Osteoblast (primary cell): ENCODE data around the gene SLC27A5. TPM values are rescaled to one million over a fixed set of nuclear protein-coding genes. Genes with fewer than 3 reads are reported as not detected.

ENCODE experiments used
- DNase-seq: peaks from one replicate; pipeline ENCODE4 v3.0.0; 2011; ENCODE audit warnings: low spot score, mixed read lengths; ENCODE audit not compliant: insufficient read length; ENCODE audit errors: missing footprints
- H2AFZ ChIP-seq: 2 replicates; pipeline ENCODE4 v1.6.0; 2011; ENCODE audit warnings: mild to moderate bottlenecking, low read length
- H3K27ac ChIP-seq: 2 replicates; pipeline ENCODE4 v1.5.1; 2011; ENCODE audit warnings: mild to moderate bottlenecking, low read depth, low read length, moderate library complexity
- H3K27me3 ChIP-seq: 2 replicates; pipeline ENCODE4 v1.6.0; 2012; ENCODE audit warnings: mild to moderate bottlenecking, control low read depth, inconsistent platforms, low read length, moderate library complexity; ENCODE audit not compliant: insufficient read depth
- H3K36me3 ChIP-seq: 2 replicates; pipeline ENCODE4 v1.5.1; 2011; ENCODE audit warnings: mild to moderate bottlenecking, low read length, control low read depth, moderate library complexity; ENCODE audit not compliant: insufficient read depth
- H3K4me1 ChIP-seq: 2 replicates; pipeline ENCODE4 v1.5.1; 2011; ENCODE audit warnings: mild to moderate bottlenecking, low read length, control low read depth, moderate library complexity; ENCODE audit not compliant: insufficient read depth
- H3K4me2 ChIP-seq: 2 replicates; pipeline ENCODE4 v1.6.0; 2011; ENCODE audit warnings: mild to moderate bottlenecking, low read length; ENCODE audit not compliant: insufficient read depth
- H3K4me3 ChIP-seq: fragments of 200-600 bp; sonication (generic); 3 replicates; pipeline ENCODE4 v1.5.1; 2012; ENCODE audit warnings: mild to moderate bottlenecking, low read length, inconsistent platforms; ENCODE audit not compliant: insufficient read depth
- H3K79me2 ChIP-seq: 2 replicates; pipeline ENCODE4 v1.6.0; 2012; ENCODE audit warnings: mild to moderate bottlenecking, low read length, control low read depth, inconsistent platforms; ENCODE audit not compliant: insufficient read depth
- H3K9me3 ChIP-seq: 2 replicates; pipeline ENCODE4 v1.5.1; 2011; ENCODE audit warnings: low read depth, low read length, control low read depth
- H4K20me1 ChIP-seq: 2 replicates; pipeline ENCODE4 v1.6.0; 2012; ENCODE audit warnings: mild to moderate bottlenecking, low read length, control low read depth; ENCODE audit not compliant: insufficient read depth
- total RNA-seq: library from RNA; depleted of rRNA; stranded (reverse); fragments of >200 nt; gene quantifications from 2 replicates; pipeline ENCODE4 v1.2.3, GENCODE V29; 2012
- TF ChIP-seq, protein P1 (sequence below): IDR thresholded peaks from 2 replicates; pipeline ENCODE4 v1.5.1; 2011; ENCODE audit warnings: mild to moderate bottlenecking, low read depth, low read length, moderate library complexity; ENCODE audit errors: extremely low read depth

SLC27A5 gene
- total RNA-seq, 1 donor: 6.5 TPM

DNA sequence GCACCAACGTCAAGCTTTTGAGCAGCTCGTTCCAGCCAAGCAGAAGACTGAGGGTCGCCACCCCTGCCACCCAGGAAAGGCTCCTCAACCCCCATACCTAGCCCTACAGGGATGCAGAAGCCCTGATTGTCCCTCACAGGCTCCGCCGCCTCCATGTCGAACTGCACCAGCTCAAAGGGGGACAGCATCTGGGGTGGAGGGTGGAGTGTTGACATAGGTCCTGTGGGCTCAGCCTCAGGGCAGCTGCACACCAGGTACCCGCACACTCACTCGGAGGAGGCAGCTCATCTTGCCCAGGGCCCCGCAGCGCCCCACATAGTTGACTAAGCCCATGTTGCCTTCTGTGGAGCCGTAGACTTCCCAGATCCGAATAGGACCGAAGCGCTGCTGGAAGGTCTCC, 11.6 kb downstream of the SLC27A5 start:
- Histone ChIP-seq H3K79me2 (no peaks in the 10 kb centered on the region), H3K9me3 (no peaks in the 10 kb centered on the region), H4K20me1 (no peaks in the 10 kb centered on the region), H3K36me3 (no peaks in the 10 kb centered on the region), H3K27me3 (no peaks in the 10 kb centered on the region), H3K4me3 (peak overlapping the region; percentile 69), H2AFZ (no peak overlapping the region), H3K4me2 (peak overlapping the region; percentile 96), H3K4me1 (peaks cover 5% of the 10 kb centered on the region), H3K27ac (no peak overlapping the region)
- DNase-seq: peak; percentile 10
- TF ChIP-seq, protein P1, sequence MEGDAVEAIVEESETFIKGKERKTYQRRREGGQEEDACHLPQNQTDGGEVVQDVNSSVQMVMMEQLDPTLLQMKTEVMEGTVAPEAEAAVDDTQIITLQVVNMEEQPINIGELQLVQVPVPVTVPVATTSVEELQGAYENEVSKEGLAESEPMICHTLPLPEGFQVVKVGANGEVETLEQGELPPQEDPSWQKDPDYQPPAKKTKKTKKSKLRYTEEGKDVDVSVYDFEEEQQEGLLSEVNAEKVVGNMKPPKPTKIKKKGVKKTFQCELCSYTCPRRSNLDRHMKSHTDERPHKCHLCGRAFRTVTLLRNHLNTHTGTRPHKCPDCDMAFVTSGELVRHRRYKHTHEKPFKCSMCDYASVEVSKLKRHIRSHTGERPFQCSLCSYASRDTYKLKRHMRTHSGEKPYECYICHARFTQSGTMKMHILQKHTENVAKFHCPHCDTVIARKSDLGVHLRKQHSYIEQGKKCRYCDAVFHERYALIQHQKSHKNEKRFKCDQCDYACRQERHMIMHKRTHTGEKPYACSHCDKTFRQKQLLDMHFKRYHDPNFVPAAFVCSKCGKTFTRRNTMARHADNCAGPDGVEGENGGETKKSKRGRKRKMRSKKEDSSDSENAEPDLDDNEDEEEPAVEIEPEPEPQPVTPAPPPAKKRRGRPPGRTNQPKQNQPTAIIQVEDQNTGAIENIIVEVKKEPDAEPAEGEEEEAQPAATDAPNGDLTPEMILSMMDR: no peak

DNA sequence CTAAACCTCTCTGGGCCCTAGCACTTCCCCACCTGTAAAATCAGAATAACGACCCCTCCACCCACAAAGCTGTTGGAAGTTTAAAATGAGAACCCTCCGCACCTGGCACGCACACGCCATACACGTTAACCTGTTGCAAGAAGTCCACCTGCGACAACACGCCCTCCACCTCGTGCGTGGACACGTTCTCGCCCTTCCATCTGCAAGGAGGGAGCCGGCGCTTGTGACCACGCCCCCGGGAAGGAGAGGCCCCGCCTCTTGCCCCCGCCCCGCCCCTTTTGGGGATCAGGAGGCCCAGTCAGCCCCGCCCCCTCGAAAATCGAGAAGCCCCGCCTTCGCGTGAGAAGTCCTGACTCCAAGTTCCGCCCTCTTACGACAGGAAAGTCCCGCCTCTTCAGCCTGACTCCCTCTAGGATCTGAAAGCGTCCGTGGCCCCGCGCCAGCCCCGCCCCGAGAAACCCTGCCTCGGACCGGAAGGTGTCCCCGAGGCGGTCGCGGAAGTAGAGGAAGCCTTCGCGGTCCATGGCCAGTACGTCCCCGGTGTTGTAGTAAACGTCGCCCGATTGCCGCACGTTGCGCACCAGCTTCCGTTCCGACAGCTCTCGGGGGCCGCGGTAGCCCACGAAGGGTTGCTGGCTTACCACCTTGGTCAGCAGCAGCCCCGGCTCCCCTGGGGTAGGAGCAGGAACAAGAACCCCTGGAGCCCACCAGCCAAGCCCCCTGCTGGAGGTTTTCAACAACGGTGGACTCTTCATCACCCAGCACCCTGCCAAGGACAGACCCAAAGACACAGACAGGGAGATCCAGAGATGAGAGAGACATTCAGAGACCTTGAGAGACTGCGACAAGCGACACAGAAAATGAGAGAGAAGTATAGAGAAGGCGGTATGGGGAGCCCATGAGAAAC, 12.5 kb downstream of the SLC27A5 start:
- peaks cover 5% of the 10 kb centered on the region for H3K4me1 ChIP-seq
- H3K79me2 ChIP-seq: no peaks in the 10 kb centered on the region
- H2AFZ ChIP-seq: peak overlapping the region; percentile 93
- TF ChIP-seq, protein P1: peak; percentile 29
- no peaks in the 10 kb centered on the region for H4K20me1 ChIP-seq
- H3K36me3 ChIP-seq: no peaks in the 10 kb centered on the region
- H3K27me3 ChIP-seq: no peaks in the 10 kb centered on the region
- H3K4me2 ChIP-seq: peak overlapping the region; percentile 96
- H3K4me3 ChIP-seq: peak overlapping the region; percentile 69
- no peaks in the 10 kb centered on the region for H3K9me3 ChIP-seq
- H3K27ac ChIP-seq: no peak overlapping the region
- DNase-seq: peak; percentile 98

DNA sequence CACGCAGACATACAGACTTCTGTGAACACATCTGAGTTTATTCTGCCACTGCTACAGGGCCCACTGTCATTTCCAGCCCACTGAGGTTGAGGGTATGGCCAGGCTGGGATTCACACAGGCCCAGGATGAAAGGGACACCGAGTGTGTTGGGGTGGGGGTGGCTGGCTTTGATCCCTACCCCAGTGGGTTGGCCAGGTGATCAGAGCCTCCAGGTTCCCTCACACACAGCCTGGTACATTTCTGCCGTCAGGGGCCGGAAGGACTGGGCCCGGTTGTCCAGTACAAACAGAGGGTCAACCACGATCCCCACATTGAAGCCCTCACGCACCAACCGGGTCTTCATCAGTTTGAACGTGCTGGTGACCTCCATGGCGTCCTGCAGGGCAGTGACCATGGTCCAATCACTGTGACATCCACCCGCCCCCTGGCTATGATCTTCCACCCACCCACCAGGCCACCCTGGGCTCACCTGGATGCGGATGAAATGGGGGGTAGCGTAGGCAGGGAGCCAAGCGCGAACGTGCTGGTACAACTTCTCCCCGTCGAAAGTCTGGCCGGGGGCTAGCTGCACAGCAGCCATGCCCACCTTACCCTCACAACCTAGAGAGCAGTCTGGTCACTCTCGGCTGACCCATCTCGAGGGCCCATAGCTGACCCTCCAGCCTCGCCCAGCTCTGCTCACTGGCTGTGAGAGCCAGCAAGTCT, 13.3 kb downstream of the SLC27A5 start:
- H3K4me2 ChIP-seq: peak overlapping the region; percentile 96
- H4K20me1 ChIP-seq: no peaks in the 10 kb centered on the region
- H2AFZ ChIP-seq: peak overlapping the region; percentile 93
- H3K9me3 ChIP-seq: no peaks in the 10 kb centered on the region
- no peaks in the 10 kb centered on the region for H3K36me3 ChIP-seq
- peaks cover 5% of the 10 kb centered on the region for H3K4me1 ChIP-seq
- H3K27me3 ChIP-seq: no peaks in the 10 kb centered on the region
- TF ChIP-seq, protein P1: no peak
- H3K79me2 ChIP-seq: no peaks in the 10 kb centered on the region
- no peak overlapping the region for H3K27ac ChIP-seq
- peak overlapping the region; percentile 69 for H3K4me3 ChIP-seq
- peak; percentile 57 for DNase-seq
